ENCODE results near the gene GAL3ST3.

- TF ChIP-seq CTCF (conservative IDR thresholded peaks at IDR 0.05; ENCODE audit: low read depth, low read length) (no peak), EZH2 (IDR thresholded peaks at IDR 0.05; ENCODE audit: borderline replicate concordance, low read depth, low read length, poor library complexity, severe bottlenecking) (no peak)
Observed at GRCh38 chr11:66070604-66071380, 21.8 kb upstream of the GAL3ST3 start.
